ENCODE data around the gene GSDMA. TPM values are rescaled to one million over a fixed set of nuclear protein-coding genes. Genes with fewer than 3 reads are reported as not detected.
"Not testable (repeated sequence)": the region's sequence is repeated elsewhere in the genome, so short reads cannot be mapped to it uniquely, and the experiment has no call there.

The GSDMA gene
- total RNA-seq, 2 donors from 2014 or later: 1.2 TPM; not detected in 1

GRCh38 chr17:39997543-39997942 is 34.7 kb downstream of the GSDMA start:
- 75% methylated on average over 4 of the region's 4 CpGs for WGBS
- H3K4me3 ChIP-seq: no peak overlapping the region
- peaks cover 15 to 47% of the 10 kb centered on the region in 2 donors for H3K36me3 ChIP-seq

GRCh38 chr17:39999067-39999466 is 36.3 kb downstream of the GSDMA start:
- Histone ChIP-seq H3K4me1 (replicated peaks) (no peaks in the 10 kb centered on the region), H3K36me3 (peaks cover 8 to 32% of the 10 kb centered on the region in 2 donors), H3K27ac (no peak overlapping the region), H3K9me3 (no peaks in the 10 kb centered on the region), H3K27me3 (replicated peaks; ENCODE audit: insufficient read depth) (no peaks in the 10 kb centered on the region), H3K4me3 (no peak overlapping the region)
- WGBS: 85% methylated on average over 4 of the region's 4 CpGs
- TF ChIP-seq POLR2A (IDR thresholded peaks at IDR 0.05) (no peak), CTCF (IDR thresholded peaks at IDR 0.05) (no peak), POLR2AphosphoS5 (IDR thresholded peaks at IDR 0.05) (no peak)
- no peak for DNase-seq (ENCODE audit: low spot score)
- intact Hi-C loops (cut with DNase I): no loop called here

More at GRCh38 chr17:39997543-39997942, 34.7 kb downstream of the GSDMA start:
- H3K27me3 ChIP-seq (replicated peaks; ENCODE audit: insufficient read depth): no peaks in the 10 kb centered on the region
- DNase-seq (ENCODE audit: low spot score): no peak
- no peaks in the 10 kb centered on the region for H3K9me3 ChIP-seq
- intact Hi-C loops (cut with DNase I): no loop called here
- no peak for TF ChIP-seq CTCF (IDR thresholded peaks at IDR 0.05)
- no peak for TF ChIP-seq POLR2A (IDR thresholded peaks at IDR 0.05)
- no peak for TF ChIP-seq POLR2AphosphoS5 (IDR thresholded peaks at IDR 0.05)
- H3K4me1 ChIP-seq (replicated peaks): no peaks in the 10 kb centered on the region
- H3K27ac ChIP-seq: no peak overlapping the region

- no peak for DNase-seq (ENCODE audit: low spot score)
- no peaks in the 10 kb centered on the region for H3K9me3 ChIP-seq
- no peaks in the 10 kb centered on the region for H3K4me1 ChIP-seq (replicated peaks)
- no peaks in the 10 kb centered on the region for H3K27me3 ChIP-seq (replicated peaks; ENCODE audit: insufficient read depth)
- H3K4me3 ChIP-seq: no peak overlapping the region
- 86% methylated on average over 7 of the region's 7 CpGs for WGBS
- H3K36me3 ChIP-seq: peaks cover 6 to 21% of the 10 kb centered on the region in 2 donors
- intact Hi-C loops (cut with DNase I): no loop called here
- TF ChIP-seq POLR2AphosphoS5 (IDR thresholded peaks at IDR 0.05): no peak
- no peak overlapping the region for H3K27ac ChIP-seq
These were observed 37.4 kb downstream of the GSDMA start for GRCh38 chr17:40000161-40000560.

- H3K9me3 ChIP-seq; H3K4me3 ChIP-seq; H3K27me3 ChIP-seq (replicated peaks; ENCODE audit: insufficient read depth); H3K27ac ChIP-seq; H3K4me1 ChIP-seq (replicated peaks); intact Hi-C loops (cut with DNase I); DNase-seq (ENCODE audit: low spot score): not testable (repeated sequence)
- 93% methylated on average over 8 of the region's 8 CpGs for WGBS
- peaks cover 6 to 12% of the 10 kb centered on the region in 2 donors for H3K36me3 ChIP-seq
These were observed 38.5 kb downstream of the GSDMA start for GRCh38 chr17:40001335-40001734.

- Histone ChIP-seq H3K4me3 (no peak overlapping the region), H3K36me3 (no peaks in the 10 kb centered on the region), H3K27ac (no peak overlapping the region), H3K27me3 (replicated peaks; ENCODE audit: insufficient read depth) (no peaks in the 10 kb centered on the region), H3K4me1 (replicated peaks) (no peaks in the 10 kb centered on the region), H3K9me3 (no peaks in the 10 kb centered on the region)
- 85% methylated on average over 9 of the region's 9 CpGs for WGBS
- TF ChIP-seq POLR2AphosphoS5 (IDR thresholded peaks at IDR 0.05): no peak
- no peak for TF ChIP-seq POLR2A (IDR thresholded peaks at IDR 0.05)
- TF ChIP-seq CTCF (IDR thresholded peaks at IDR 0.05): no peak
- no peak for DNase-seq (ENCODE audit: low spot score)
- intact Hi-C loops (cut with DNase I): no loop called here
These were observed 41.3 kb downstream of the GSDMA start for GRCh38 chr17:40004072-40004471.

GRCh38 chr17:40004712-40005111 is 41.9 kb downstream of the GSDMA start:
- Histone ChIP-seq H3K9me3 (no peaks in the 10 kb centered on the region), H3K4me1 (replicated peaks) (no peaks in the 10 kb centered on the region), H3K36me3 (no peaks in the 10 kb centered on the region), H3K27me3 (replicated peaks; ENCODE audit: insufficient read depth) (no peaks in the 10 kb centered on the region), H3K27ac (no peak overlapping the region), H3K4me3 (no peak overlapping the region)
- intact Hi-C loops (cut with DNase I): no loop called here
- WGBS: 86% methylated on average over 7 of the region's 7 CpGs
- DNase-seq (ENCODE audit: low spot score): no peak
- TF ChIP-seq POLR2A (IDR thresholded peaks at IDR 0.05): no peak
- TF ChIP-seq POLR2AphosphoS5 (IDR thresholded peaks at IDR 0.05): no peak
- TF ChIP-seq CTCF (IDR thresholded peaks at IDR 0.05): no peak
